GM12878 (cell line): Measurements from ENCODE around the gene TSHZ2.

Experiments used
- EP300 ChIP-seq, 2 experiments: fragments of 150-350 bp in 1 of 2; IDR thresholded peaks; 2 replicates each; pipeline ENCODE4 v1.6.1; 2011 to 2012; ENCODE audit warnings: low read depth in 2 of 2, low read length in 2 of 2, borderline replicate concordance in 1 of 2, improper control_type of control experiment in 1 of 2, inconsistent platforms in 1 of 2; ENCODE audit not compliant: control insufficient read depth in 1 of 2
- EZH2 ChIP-seq: IDR thresholded peaks from 2 replicates; pipeline ENCODE4 v1.6.1; 2012; ENCODE audit warnings: low read depth, mild to moderate bottlenecking, control low read depth, inconsistent platforms, low read length, borderline replicate concordance; ENCODE audit not compliant: control insufficient read depth
- NR2C1 ChIP-seq: fragments of 450-650 bp; IDR thresholded peaks from 2 replicates; pipeline ENCODE4 v1.6.1; 2017; ENCODE audit warnings: antibody characterized with exemption, mild to moderate bottlenecking, moderate library complexity
- RUNX3 ChIP-seq: IDR thresholded peaks from 2 replicates; pipeline ENCODE4 v1.6.1; 2012; ENCODE audit warnings: low read length, inconsistent platforms
- YY1 ChIP-seq: IDR thresholded peaks from 2 replicates; pipeline ENCODE4 v1.6.1; 2011; ENCODE audit warnings: low read depth, mild to moderate bottlenecking, low read length
- TF ChIP-seq, protein P1 (sequence below): IDR thresholded peaks from 2 replicates; pipeline ENCODE4 v1.6.1; 2012; ENCODE audit warnings: mild to moderate bottlenecking, low read depth, low read length
- TF ChIP-seq, protein P2 (sequence below): IDR thresholded peaks from 2 replicates; pipeline ENCODE4 v1.6.1; 2011; ENCODE audit warnings: borderline replicate concordance, low read depth, mild to moderate bottlenecking, moderate library complexity, low read length; ENCODE audit not compliant: insufficient read depth, poor library complexity, severe bottlenecking
- TF ChIP-seq, protein P3 (sequence below): fragments of 450-650 bp; formaldehyde crosslinking; IDR thresholded peaks from 2 replicates; pipeline ENCODE4 v1.4.0; 2022; ENCODE audit warnings: mild to moderate bottlenecking, moderate library complexity

DNA sequence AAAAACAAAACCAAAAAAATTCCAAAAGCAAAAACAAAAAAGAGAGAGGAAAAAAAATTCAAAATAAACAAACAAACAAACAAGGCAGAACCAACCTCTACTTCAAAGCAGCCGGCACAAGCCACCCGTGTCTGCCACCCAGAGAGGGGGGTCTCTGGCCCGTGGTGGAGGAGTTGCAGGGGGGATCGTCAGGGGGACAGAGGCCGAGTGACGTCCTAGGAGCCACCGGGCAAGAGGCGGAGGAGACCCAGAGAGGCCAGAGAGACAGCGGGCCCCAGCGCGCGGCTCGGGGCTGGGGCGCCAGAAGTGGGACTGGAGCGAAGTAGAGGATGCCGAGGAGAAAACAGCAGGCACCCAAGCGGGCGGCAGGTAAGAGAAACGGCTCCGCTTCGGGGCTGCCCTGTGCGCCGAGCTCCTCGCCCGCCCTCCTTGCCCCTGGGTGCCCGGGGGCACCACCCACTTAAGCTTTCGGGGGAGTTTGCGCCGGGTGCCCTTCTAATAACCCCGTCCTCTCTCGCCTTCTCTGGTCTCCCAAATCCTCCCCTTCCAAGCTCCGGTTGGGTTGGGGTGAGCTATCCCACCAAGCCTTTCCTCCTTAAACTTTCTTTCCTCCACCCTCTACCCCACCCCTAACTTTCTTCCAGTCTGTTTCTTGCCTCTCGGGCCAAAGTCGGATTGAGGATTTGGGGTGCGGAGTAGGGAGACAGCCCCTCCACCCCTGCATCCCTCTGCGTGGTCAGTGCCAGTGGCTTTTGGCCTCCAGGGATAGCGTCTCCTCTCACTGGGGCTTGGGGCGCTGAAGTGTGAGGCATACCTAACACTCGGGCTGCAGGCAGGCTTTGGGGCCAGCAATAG lies 1.0 kb downstream of the TSHZ2 start:
- TF ChIP-seq EZH2 (no peak), NR2C1 (no peak), EP300 (IDR thresholded peaks at IDR 0.05; ENCODE audit: borderline replicate concordance in 1 of 2, control insufficient read depth in 1 of 2, low read depth in 2 of 2, low read length in 2 of 2) (no peak), YY1 (no peak), RUNX3 (no peak)
- TF ChIP-seq, protein P1, sequence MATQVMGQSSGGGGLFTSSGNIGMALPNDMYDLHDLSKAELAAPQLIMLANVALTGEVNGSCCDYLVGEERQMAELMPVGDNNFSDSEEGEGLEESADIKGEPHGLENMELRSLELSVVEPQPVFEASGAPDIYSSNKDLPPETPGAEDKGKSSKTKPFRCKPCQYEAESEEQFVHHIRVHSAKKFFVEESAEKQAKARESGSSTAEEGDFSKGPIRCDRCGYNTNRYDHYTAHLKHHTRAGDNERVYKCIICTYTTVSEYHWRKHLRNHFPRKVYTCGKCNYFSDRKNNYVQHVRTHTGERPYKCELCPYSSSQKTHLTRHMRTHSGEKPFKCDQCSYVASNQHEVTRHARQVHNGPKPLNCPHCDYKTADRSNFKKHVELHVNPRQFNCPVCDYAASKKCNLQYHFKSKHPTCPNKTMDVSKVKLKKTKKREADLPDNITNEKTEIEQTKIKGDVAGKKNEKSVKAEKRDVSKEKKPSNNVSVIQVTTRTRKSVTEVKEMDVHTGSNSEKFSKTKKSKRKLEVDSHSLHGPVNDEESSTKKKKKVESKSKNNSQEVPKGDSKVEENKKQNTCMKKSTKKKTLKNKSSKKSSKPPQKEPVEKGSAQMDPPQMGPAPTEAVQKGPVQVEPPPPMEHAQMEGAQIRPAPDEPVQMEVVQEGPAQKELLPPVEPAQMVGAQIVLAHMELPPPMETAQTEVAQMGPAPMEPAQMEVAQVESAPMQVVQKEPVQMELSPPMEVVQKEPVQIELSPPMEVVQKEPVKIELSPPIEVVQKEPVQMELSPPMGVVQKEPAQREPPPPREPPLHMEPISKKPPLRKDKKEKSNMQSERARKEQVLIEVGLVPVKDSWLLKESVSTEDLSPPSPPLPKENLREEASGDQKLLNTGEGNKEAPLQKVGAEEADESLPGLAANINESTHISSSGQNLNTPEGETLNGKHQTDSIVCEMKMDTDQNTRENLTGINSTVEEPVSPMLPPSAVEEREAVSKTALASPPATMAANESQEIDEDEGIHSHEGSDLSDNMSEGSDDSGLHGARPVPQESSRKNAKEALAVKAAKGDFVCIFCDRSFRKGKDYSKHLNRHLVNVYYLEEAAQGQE = no peak
- TF ChIP-seq, protein P2, sequence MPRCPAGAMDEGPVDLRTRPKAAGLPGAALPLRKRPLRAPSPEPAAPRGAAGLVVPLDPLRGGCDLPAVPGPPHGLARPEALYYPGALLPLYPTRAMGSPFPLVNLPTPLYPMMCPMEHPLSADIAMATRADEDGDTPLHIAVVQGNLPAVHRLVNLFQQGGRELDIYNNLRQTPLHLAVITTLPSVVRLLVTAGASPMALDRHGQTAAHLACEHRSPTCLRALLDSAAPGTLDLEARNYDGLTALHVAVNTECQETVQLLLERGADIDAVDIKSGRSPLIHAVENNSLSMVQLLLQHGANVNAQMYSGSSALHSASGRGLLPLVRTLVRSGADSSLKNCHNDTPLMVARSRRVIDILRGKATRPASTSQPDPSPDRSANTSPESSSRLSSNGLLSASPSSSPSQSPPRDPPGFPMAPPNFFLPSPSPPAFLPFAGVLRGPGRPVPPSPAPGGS = no peak
- TF ChIP-seq, protein P3, sequence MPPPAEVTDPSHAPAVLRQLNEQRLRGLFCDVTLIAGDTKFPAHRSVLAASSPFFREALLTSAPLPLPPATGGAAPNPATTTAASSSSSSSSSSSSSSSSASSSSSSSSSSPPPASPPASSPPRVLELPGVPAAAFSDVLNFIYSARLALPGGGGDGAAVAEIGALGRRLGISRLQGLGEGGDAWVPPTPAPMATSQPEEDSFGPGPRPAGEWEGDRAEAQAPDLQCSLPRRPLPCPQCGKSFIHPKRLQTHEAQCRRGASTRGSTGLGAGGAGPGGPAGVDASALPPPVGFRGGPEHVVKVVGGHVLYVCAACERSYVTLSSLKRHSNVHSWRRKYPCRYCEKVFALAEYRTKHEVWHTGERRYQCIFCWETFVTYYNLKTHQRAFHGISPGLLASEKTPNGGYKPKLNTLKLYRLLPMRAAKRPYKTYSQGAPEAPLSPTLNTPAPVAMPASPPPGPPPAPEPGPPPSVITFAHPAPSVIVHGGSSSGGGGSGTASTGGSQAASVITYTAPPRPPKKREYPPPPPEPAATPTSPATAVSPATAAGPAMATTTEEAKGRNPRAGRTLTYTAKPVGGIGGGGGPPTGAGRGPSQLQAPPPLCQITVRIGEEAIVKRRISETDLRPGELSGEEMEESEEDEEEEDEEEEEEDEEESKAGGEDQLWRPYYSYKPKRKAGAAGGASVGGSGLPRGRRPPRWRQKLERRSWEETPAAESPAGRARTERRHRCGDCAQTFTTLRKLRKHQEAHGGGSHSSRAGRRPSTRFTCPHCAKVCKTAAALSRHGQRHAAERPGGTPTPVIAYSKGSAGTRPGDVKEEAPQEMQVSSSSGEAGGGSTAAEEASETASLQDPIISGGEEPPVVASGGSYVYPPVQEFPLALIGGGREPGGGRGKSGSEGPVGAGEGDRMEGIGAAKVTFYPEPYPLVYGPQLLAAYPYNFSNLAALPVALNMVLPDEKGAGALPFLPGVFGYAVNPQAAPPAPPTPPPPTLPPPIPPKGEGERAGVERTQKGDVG (CRISPR knock-in tag) = no peak
